NCI-H2029 treated with DMSO at 0.1 percent for 48 hours (cell line): Measurements from ENCODE around the gene ST7L.
"Not testable (repeated sequence)": the region's sequence is repeated elsewhere in the genome, so short reads cannot be mapped to it uniquely, and the experiment has no call there.

Experiments
- DNase-seq: peaks from one replicate; lab custom pipeline; 2025; lab: John Stamatoyannopoulos, UW

The ST7L gene

GRCh38 chr1:112618721-112619517 lies at the start of gene ST7L:
Gene ST7L (minus strand): TSS chr1:112619141. CDS start chr1:112619113, 28 bp downstream.
- DNase-seq: peak; percentile 46

GRCh38 chr1:112666946-112667345 lies 48.0 kb upstream of the ST7L start:
- DNase-seq: no peak

GRCh38 chr1:112665857-112666256 lies 46.9 kb upstream of the ST7L start:
- DNase-seq: no peak

- no peak for DNase-seq
Measured at GRCh38 chr1:112651205-112651604, 32.3 kb upstream of the ST7L start.

- DNase-seq: no peak
Measured at GRCh38 chr1:112646225-112646624, 27.3 kb upstream of the ST7L start.

GRCh38 chr1:112643080-112643479 lies 24.1 kb upstream of the ST7L start:
- DNase-seq: no peak

GRCh38 chr1:112640437-112640836 lies 21.5 kb upstream of the ST7L start:
- not testable (repeated sequence) for DNase-seq

GRCh38 chr1:112638110-112638428 lies 19.1 kb upstream of the ST7L start:
- no peak for DNase-seq

GRCh38 chr1:112637254-112638109 lies 18.5 kb upstream of the ST7L start:
- DNase-seq: no peak

GRCh38 chr1:112636597-112637253 lies 17.8 kb upstream of the ST7L start:
- no peak for DNase-seq

GRCh38 chr1:112636056-112636455 lies 17.1 kb upstream of the ST7L start:
- DNase-seq: no peak

- no peak for DNase-seq
Measured at GRCh38 chr1:112634367-112634766, 15.4 kb upstream of the ST7L start.

GRCh38 chr1:112633628-112634027 lies 14.7 kb upstream of the ST7L start:
- no peak for DNase-seq

GRCh38 chr1:112629256-112629655 lies 10.3 kb upstream of the ST7L start:
- no peak for DNase-seq

- no peak for DNase-seq
Measured at GRCh38 chr1:112628516-112628915, 9.6 kb upstream of the ST7L start.

- DNase-seq: no peak
Measured at GRCh38 chr1:112626887-112627286, 7.9 kb upstream of the ST7L start.

GRCh38 chr1:112626193-112626592 lies 7.3 kb upstream of the ST7L start:
- DNase-seq: no peak

GRCh38 chr1:112625696-112626095 lies 6.8 kb upstream of the ST7L start:
- no peak for DNase-seq

GRCh38 chr1:112624493-112624892 lies 5.6 kb upstream of the ST7L start:
- DNase-seq: not testable (repeated sequence)

- DNase-seq: no peak
Measured at GRCh38 chr1:112620377-112620695, 1.4 kb upstream of the ST7L start.

- peak; percentile 49 for DNase-seq
Measured at GRCh38 chr1:112619518-112620376, 806 bp upstream of the ST7L start, which contains the start of gene CAPZA1. Gene CAPZA1 (plus strand): TSS chr1:112619832. CDS start chr1:112619845, 13 bp downstream.
